A673 (cell line): Measurements from ENCODE around the gene CHERP. TPM values are rescaled to one million over a fixed set of nuclear protein-coding genes. Genes with fewer than 3 reads are reported as not detected.

Experiments used
- BruUV-seq: library from RNA; stranded (reverse); fragments of 400-500 nt; replicated peaks from 2 replicates; lab custom pipeline; 2021; lab: Mats Ljungman, UMichigan
- CTCF ChIA-PET: fragments of 300-600 bp; sonication (Branson Sonifier 250); formaldehyde crosslinking; loops from one replicate; lab custom pipeline; 2022; ENCODE audit warnings: antibody characterized with exemption; lab: Charles Lee
- POLR2A ChIA-PET: fragments of 300-600 bp; sonication (Branson Sonifier 250); formaldehyde crosslinking; loops from one replicate; lab custom pipeline; 2022; ENCODE audit warnings: antibody characterized with exemption; ENCODE audit not compliant: low non-redundant PET; lab: Charles Lee
- DNase-seq: peaks from one replicate; pipeline ENCODE4 v3.0.0-alpha.2; 2015; ENCODE audit warnings: low spot score
- H3K27ac ChIP-seq: fragments of 200-600 bp; sonication (generic); 2 replicates; pipeline ENCODE4 v1.5.1; 2016; ENCODE audit warnings: mixed run types, low read depth, mild to moderate bottlenecking, mixed read lengths, antibody characterized with exemption, low read length; ENCODE audit not compliant: poor library complexity, severe bottlenecking
- H3K27me3 ChIP-seq: fragments of 200-600 bp; sonication (generic); replicated peaks from 2 replicates; pipeline ENCODE4 v1.6.1; 2017; ENCODE audit warnings: mixed run types, low read depth, mild to moderate bottlenecking, mixed read lengths, antibody characterized with exemption, low read length; ENCODE audit not compliant: insufficient read depth, poor library complexity
- H3K36me3 ChIP-seq: fragments of 200-600 bp; sonication (generic); 2 replicates; pipeline ENCODE4 v1.6.1; 2016; ENCODE audit warnings: mixed run types, mild to moderate bottlenecking, mixed read lengths, antibody characterized with exemption, low read length; ENCODE audit not compliant: insufficient read depth, poor library complexity, severe bottlenecking
- H3K4me1 ChIP-seq: fragments of 200-600 bp; sonication (generic); 2 replicates; pipeline ENCODE4 v1.6.1; 2017; ENCODE audit warnings: mixed run types, mild to moderate bottlenecking, mixed read lengths, antibody characterized with exemption, low read length; ENCODE audit not compliant: insufficient read depth, poor library complexity, severe bottlenecking
- H3K4me3 ChIP-seq: fragments of 200-600 bp; sonication (generic); 2 replicates; pipeline ENCODE4 v1.5.1; 2016; ENCODE audit warnings: low read depth, mixed run types, mild to moderate bottlenecking, mixed read lengths, low read length; ENCODE audit not compliant: poor library complexity, severe bottlenecking
- H3K9me3 ChIP-seq: fragments of 200-600 bp; sonication (generic); 2 replicates; pipeline ENCODE4 v1.6.1; 2016; ENCODE audit warnings: mixed run types, low read depth, mild to moderate bottlenecking, mixed read lengths, antibody characterized with exemption, low read length; ENCODE audit not compliant: poor library complexity, severe bottlenecking
- EZH2 ChIP-seq: fragments of 200-600 bp; sonication (generic); IDR thresholded peaks from 2 replicates; pipeline ENCODE4 v1.6.1; 2017; ENCODE audit warnings: borderline replicate concordance, low read depth, mild to moderate bottlenecking, mixed read lengths, antibody characterized with exemption, low read length; ENCODE audit not compliant: poor library complexity, severe bottlenecking
- intact Hi-C: fragments of 100-400 bp; cut with micrococcal nuclease; formaldehyde crosslinking; loops from one replicate; pipeline ENCODE4 v1.10.0; 2022; ENCODE audit not compliant: unreplicated experiment
- total RNA-seq: library from RNA; stranded (reverse); gene quantifications from 2 replicates; pipeline ENCODE4 v1.2.3, GENCODE V29; 2021
- TF ChIP-seq, protein P1 (sequence below): fragments of 300-800, 200-600 bp; sonication (generic); conservative IDR thresholded peaks from 2 replicates; pipeline ENCODE4 v1.5.1; 2017; ENCODE audit warnings: low read depth, mild to moderate bottlenecking, antibody characterized with exemption, low read length, moderate library complexity, mixed read lengths

CHERP gene
- total RNA-seq, 1 experiment from 2014 or later: 98.4 TPM

DNA sequence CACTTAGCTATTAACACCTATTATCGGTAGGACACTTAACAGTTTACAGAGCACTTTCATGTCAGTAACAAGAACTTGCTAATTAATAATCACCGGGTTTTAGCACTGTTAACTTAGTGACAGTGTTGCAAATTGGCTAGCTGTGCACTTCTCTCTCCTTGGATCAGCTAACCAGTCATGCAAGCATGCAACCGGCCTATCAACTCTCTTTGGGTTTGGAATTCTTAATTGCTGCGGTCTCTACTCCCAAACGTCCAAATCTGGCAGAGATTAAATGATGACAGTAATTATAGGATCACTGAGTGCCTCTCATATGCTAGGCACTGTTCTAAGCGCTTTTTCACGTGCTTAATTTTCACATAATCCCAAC lies 71.7 kb downstream of the CHERP start:
- Histone ChIP-seq H3K9me3 (no peaks in the 10 kb centered on the region), H3K4me1 (peaks cover 12% of the 10 kb centered on the region), H3K27ac (no peak overlapping the region), H3K27me3 (no peaks in the 10 kb centered on the region), H3K36me3 (no peaks in the 10 kb centered on the region), H3K4me3 (peak overlapping the region; percentile 75)
- TF ChIP-seq, protein P1, sequence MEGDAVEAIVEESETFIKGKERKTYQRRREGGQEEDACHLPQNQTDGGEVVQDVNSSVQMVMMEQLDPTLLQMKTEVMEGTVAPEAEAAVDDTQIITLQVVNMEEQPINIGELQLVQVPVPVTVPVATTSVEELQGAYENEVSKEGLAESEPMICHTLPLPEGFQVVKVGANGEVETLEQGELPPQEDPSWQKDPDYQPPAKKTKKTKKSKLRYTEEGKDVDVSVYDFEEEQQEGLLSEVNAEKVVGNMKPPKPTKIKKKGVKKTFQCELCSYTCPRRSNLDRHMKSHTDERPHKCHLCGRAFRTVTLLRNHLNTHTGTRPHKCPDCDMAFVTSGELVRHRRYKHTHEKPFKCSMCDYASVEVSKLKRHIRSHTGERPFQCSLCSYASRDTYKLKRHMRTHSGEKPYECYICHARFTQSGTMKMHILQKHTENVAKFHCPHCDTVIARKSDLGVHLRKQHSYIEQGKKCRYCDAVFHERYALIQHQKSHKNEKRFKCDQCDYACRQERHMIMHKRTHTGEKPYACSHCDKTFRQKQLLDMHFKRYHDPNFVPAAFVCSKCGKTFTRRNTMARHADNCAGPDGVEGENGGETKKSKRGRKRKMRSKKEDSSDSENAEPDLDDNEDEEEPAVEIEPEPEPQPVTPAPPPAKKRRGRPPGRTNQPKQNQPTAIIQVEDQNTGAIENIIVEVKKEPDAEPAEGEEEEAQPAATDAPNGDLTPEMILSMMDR: no peak
- no peak for TF ChIP-seq EZH2
- no TSS peak for BruUV-seq
- POLR2A ChIA-PET: no interaction called here
- intact Hi-C loops: no loop called here
- no peak for DNase-seq
- CTCF ChIA-PET: no interaction called here

Other genes starting within 250 kb of the CHERP start
- 1.9 and 2.1 TPM in 2 replicates for gene KLF2, start 217.6 kb downstream of the CHERP start, total RNA-seq
- gene EPS15L1, start 70.5 kb downstream of the CHERP start, total RNA-seq: 74.4 and 76.8 TPM in 2 replicates
- gene CALR3, start 46.3 kb downstream of the CHERP start, total RNA-seq: not detected in 2 replicates
- 8.3 and 9.8 TPM in 2 replicates for gene C19orf44, start 46.0 kb downstream of the CHERP start, total RNA-seq
- gene SLC35E1, start 30.0 kb upstream of the CHERP start, total RNA-seq: 36.3 and 37.9 TPM in 2 replicates
- gene MED26, start 85.8 kb upstream of the CHERP start, total RNA-seq: 13.4 and 15.6 TPM in 2 replicates
- gene SMIM7, start 117.7 kb upstream of the CHERP start, total RNA-seq: 67.0 and 82.7 TPM in 2 replicates
- 8.3 and 8.6 TPM in 2 replicates for gene TMEM38A, start 118.7 kb upstream of the CHERP start, total RNA-seq
- 1.7 and 1.8 TPM in 2 replicates for gene NWD1, start 177.4 kb upstream of the CHERP start, total RNA-seq